SKM-1 (cell line): ENCODE data around the gene CELF2.

Experiments used
- DNase-seq: peaks from one replicate; lab custom pipeline; 2025; ENCODE audit not compliant: unreplicated experiment; lab: John Stamatoyannopoulos, UW

Gene CELF2

GRCh38 chr10:11317936-11318670, 300.4 kb downstream of the CELF2 start:
- no peak for DNase-seq

- no peak for DNase-seq
Measured at GRCh38 chr10:11318826-11319598, 301.3 kb downstream of the CELF2 start.

- DNase-seq: no peak
Measured at GRCh38 chr10:11319990-11320602, 302.4 kb downstream of the CELF2 start.

- no peak for DNase-seq
Measured at GRCh38 chr10:11320809-11321520, 303.3 kb downstream of the CELF2 start.

- no peak for DNase-seq
Measured at GRCh38 chr10:11322698-11323097, 305.0 kb downstream of the CELF2 start.

GRCh38 chr10:11324761-11325321, 307.2 kb downstream of the CELF2 start:
- no peak for DNase-seq

GRCh38 chr10:11325817-11326216, 308.1 kb downstream of the CELF2 start:
- no peak for DNase-seq

- DNase-seq: no peak
Measured at GRCh38 chr10:11326241-11326640, 308.6 kb downstream of the CELF2 start.

GRCh38 chr10:11326913-11327616, 309.4 kb downstream of the CELF2 start:
- DNase-seq: no peak

- no peak for DNase-seq
Measured at GRCh38 chr10:11328264-11329061, 310.8 kb downstream of the CELF2 start.

- no peak for DNase-seq
Measured at GRCh38 chr10:11329062-11329673, 311.5 kb downstream of the CELF2 start.

- no peak for DNase-seq
Measured at GRCh38 chr10:11330383-11331045, 312.8 kb downstream of the CELF2 start.

- DNase-seq: no peak
Measured at GRCh38 chr10:11331046-11331577, 313.4 kb downstream of the CELF2 start.

GRCh38 chr10:11331726-11332125, 314.1 kb downstream of the CELF2 start:
- DNase-seq: no peak

- no peak for DNase-seq
Measured at GRCh38 chr10:11332846-11333245, 315.2 kb downstream of the CELF2 start.

- DNase-seq: no peak
Measured at GRCh38 chr10:11334436-11334835, 316.8 kb downstream of the CELF2 start.

GRCh38 chr10:11335167-11335652, 317.5 kb downstream of the CELF2 start:
- no peak for DNase-seq

GRCh38 chr10:11335881-11336430, 318.3 kb downstream of the CELF2 start:
- no peak for DNase-seq
